Mesothelial cell of epicardium (in vitro differentiated cells): ENCODE measurements around the gene CA5A. TPM values are rescaled to one million over a fixed set of nuclear protein-coding genes. Genes with fewer than 3 reads are reported as not detected.
A peak's percentile ranks its signal among the peaks of the same experiment; 100 is the strongest.
"Not testable (repeated sequence)": the region's sequence is repeated elsewhere in the genome, so short reads cannot be mapped to it uniquely, and the experiment has no call there.

Experiments
- DNase-seq, 2 experiments: peaks; one replicate each; pipeline ENCODE4 v3.0.0; 2021; ENCODE audit warnings: low spot score in 2 of 2; ENCODE audit not compliant: unreplicated experiment in 2 of 2
- H3K27ac Mint-ChIP-seq: 2 replicates; pipeline ENCODE4 v1.8.0; 2021; ENCODE audit warnings: mixed read lengths
- H3K27me3 Mint-ChIP-seq: 2 replicates; pipeline ENCODE4 v1.8.0; 2021; ENCODE audit warnings: low read depth, mixed read lengths
- H3K36me3 Mint-ChIP-seq: 2 replicates; pipeline ENCODE4 v1.8.0; 2021; ENCODE audit warnings: mixed read lengths
- H3K4me1 Mint-ChIP-seq: 2 replicates; pipeline ENCODE4 v1.8.0; 2021; ENCODE audit warnings: mixed read lengths
- H3K4me3 Mint-ChIP-seq: 2 replicates; pipeline ENCODE4 v1.8.0; 2021; ENCODE audit warnings: mild to moderate bottlenecking, moderate library complexity, mixed read lengths
- H3K9me3 Mint-ChIP-seq: 2 replicates; pipeline ENCODE4 v1.8.0; 2021; ENCODE audit warnings: mixed read lengths
- total RNA-seq: library from RNA; stranded (reverse); gene quantifications from 3 replicates; pipeline ENCODE4 v1.2.1, GENCODE V29; 2021
- TF ChIP-seq, protein P1 (sequence below): fragments of 200-600 bp; sonication (generic); IDR thresholded peaks from one replicate; pipeline ENCODE4 v1.5.0; 2021; ENCODE audit warnings: antibody characterized with exemption; ENCODE audit not compliant: unreplicated experiment

Gene CA5A
- total RNA-seq, 1 donor from 2014 or later: not detected

DNA sequence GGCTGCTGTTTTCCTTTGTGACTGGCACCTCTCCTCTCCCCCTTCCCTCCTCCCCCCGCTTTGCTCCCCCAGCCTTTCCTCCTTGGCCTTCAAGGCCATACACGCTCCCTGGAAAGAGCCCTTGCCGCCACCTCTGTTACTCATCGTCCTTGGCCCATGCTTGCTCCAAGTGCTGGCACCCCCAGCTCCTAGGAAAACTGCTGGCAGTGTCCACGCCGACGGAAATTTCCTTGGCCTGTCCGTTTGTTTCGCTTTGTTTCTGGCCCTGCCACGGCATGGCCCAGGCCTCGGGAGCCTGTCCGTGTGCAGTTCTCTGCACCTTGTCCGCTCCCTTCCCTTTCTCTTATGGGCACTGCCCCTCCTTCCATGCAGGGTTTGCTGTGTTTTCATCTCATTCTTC lies 18.0 kb downstream of the CA5A start:
- DNase-seq: no peak
- Mint-ChIP-seq H3K27ac (no peak overlapping the region), H3K36me3 (no peaks in the 10 kb centered on the region), H3K9me3 (no peaks in the 10 kb centered on the region), H3K4me3 (no peak overlapping the region), H3K27me3 (no peaks in the 10 kb centered on the region), H3K4me1 (peaks cover 8% of the 10 kb centered on the region)
- TF ChIP-seq, protein P1, sequence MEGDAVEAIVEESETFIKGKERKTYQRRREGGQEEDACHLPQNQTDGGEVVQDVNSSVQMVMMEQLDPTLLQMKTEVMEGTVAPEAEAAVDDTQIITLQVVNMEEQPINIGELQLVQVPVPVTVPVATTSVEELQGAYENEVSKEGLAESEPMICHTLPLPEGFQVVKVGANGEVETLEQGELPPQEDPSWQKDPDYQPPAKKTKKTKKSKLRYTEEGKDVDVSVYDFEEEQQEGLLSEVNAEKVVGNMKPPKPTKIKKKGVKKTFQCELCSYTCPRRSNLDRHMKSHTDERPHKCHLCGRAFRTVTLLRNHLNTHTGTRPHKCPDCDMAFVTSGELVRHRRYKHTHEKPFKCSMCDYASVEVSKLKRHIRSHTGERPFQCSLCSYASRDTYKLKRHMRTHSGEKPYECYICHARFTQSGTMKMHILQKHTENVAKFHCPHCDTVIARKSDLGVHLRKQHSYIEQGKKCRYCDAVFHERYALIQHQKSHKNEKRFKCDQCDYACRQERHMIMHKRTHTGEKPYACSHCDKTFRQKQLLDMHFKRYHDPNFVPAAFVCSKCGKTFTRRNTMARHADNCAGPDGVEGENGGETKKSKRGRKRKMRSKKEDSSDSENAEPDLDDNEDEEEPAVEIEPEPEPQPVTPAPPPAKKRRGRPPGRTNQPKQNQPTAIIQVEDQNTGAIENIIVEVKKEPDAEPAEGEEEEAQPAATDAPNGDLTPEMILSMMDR: no peak

DNA sequence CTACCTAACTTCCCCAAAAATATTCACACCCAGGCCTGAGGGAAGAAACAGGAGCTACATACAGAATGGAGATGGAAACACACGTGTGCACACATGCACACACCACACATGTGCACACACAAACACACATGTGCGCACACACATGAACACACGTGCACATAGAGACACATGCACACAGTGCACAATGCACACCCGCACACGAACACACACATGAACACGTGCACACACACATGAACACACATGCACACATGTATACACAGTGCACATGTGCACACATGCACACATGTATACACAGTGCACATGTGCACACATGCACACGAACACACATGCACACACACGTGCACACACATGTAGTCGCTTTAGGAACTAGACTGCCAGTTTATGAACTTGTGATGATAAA lies 18.8 kb downstream of the CA5A start:
- no peak for DNase-seq
- Mint-ChIP-seq H3K9me3 (no peaks in the 10 kb centered on the region), H3K27ac (no peak overlapping the region), H3K4me3 (no peak overlapping the region), H3K36me3 (no peaks in the 10 kb centered on the region), H3K4me1 (peaks cover 8% of the 10 kb centered on the region), H3K27me3 (no peaks in the 10 kb centered on the region)
- TF ChIP-seq, protein P1: no peak

DNA sequence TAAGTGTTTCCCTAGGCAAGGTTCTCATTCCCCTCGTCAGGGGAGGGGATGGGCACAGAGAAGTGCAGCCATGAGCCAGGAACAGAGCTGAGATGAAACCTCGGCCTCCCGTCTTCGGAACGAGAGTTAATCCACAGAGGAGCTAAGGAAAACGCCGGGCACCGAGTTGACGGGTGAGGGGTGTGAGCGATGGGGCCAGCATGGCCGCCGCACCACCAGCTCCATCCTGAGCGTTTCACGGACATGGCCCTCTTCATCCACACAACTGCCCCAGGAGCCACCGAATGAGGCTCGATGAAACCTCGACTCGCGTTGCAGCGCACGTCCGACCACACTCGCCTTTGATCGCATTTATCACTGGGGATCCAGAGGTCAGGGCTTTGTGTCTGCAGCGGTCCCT lies 21.5 kb downstream of the CA5A start:
- Mint-ChIP-seq H3K4me3 (no peak overlapping the region), H3K9me3 (no peaks in the 10 kb centered on the region), H3K27me3 (no peaks in the 10 kb centered on the region), H3K4me1 (peaks cover 8% of the 10 kb centered on the region), H3K27ac (no peak overlapping the region), H3K36me3 (no peaks in the 10 kb centered on the region)
- TF ChIP-seq, protein P1: no peak
- no peak for DNase-seq

DNA sequence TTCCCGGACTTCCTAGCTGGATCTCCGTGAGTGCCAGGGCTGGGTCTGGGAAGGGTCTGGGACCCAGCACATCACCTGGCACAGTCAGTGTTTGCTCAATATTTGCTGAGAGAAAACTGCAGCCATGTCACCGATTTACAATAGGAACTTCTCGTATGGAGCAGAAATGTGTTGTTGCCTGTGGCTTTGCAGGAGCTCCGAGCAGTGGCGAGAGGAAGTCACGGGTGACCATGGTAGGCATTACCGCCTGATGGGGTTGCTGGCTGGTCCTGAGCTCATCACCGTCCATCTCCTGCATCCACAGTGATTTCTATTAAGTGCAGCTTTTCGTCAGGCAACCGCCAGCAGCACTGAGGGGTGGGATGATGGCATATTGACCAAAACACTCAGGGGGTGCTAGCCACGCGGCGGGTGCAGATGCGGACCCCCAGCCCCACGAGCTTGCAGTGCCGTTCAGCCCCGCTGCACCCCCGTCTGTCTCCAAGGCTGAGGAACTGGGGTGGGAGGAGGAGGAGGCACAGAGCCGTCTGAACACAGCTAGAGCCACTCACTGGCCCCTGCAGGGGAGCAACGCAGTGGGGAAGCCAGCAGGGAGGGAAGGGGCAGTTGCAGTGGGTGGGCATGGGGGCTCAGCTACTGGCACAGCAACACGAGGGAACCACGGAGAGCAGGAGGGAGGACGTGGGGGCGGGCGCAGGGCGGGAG lies 22.2 kb downstream of the CA5A start:
- not testable (repeated sequence) for DNase-seq, H3K27ac Mint-ChIP-seq, H3K36me3 Mint-ChIP-seq, H3K27me3 Mint-ChIP-seq, H3K4me3 Mint-ChIP-seq, H3K9me3 Mint-ChIP-seq
- peaks cover 12% of the 10 kb centered on the region for H3K4me1 Mint-ChIP-seq

DNA sequence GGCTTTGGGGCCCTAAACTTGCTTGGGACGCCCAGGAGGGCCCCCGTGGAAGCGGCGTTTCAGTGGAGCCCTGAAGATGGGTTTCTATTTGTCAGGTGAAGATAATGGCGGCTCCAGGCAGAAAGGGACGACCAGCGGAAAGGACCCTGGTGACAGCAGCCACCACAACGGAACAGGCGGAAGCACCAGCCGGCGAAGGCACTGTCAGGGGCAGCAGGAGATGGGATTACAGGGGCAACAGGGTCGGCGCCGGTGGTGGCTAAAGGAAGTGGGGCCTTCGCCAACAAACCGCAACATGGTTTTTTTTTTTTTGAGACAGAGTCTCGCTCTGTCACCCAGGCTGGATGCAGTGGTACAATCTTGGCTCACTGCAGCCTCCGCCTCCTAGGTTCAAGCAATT lies 23.6 kb downstream of the CA5A start:
- H3K27ac Mint-ChIP-seq, H3K36me3 Mint-ChIP-seq, DNase-seq, H3K27me3 Mint-ChIP-seq, H3K4me3 Mint-ChIP-seq, H3K4me1 Mint-ChIP-seq, H3K9me3 Mint-ChIP-seq: not testable (repeated sequence)

DNA sequence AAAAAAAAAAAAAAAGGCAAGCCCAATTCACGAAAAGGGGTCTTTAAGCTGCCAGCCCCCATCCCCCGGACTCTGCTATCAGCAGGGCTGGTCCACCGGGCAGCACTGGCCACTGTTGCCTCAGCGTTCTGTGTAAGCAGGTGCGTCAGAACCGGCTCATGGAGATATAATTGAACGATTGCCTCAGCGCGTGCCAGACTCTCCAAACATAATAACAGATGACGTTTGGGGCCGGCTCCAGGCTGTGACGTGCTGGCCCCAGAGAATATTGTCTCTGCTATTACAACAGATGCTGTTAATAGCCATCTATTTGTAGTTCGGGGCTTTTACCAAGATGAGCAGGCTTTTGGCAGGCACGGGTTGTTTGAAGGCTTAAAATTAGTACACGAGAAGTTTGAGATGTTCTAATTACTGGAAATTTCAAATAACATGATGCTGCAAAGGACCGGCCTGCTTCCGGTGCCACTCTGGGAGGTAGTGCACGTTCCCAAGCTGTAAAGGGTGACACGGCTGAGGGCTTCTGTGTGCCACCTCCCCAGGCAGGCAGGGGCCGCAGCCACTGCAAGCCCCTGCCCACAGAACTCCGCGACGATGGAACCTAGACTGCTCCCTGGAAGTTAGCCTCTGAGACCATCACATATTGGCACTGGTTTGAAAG lies 25.1 kb downstream of the CA5A start:
- DNase-seq, H3K4me1 Mint-ChIP-seq, H3K9me3 Mint-ChIP-seq, H3K36me3 Mint-ChIP-seq, H3K4me3 Mint-ChIP-seq, H3K27me3 Mint-ChIP-seq, H3K27ac Mint-ChIP-seq: not testable (repeated sequence)

DNA sequence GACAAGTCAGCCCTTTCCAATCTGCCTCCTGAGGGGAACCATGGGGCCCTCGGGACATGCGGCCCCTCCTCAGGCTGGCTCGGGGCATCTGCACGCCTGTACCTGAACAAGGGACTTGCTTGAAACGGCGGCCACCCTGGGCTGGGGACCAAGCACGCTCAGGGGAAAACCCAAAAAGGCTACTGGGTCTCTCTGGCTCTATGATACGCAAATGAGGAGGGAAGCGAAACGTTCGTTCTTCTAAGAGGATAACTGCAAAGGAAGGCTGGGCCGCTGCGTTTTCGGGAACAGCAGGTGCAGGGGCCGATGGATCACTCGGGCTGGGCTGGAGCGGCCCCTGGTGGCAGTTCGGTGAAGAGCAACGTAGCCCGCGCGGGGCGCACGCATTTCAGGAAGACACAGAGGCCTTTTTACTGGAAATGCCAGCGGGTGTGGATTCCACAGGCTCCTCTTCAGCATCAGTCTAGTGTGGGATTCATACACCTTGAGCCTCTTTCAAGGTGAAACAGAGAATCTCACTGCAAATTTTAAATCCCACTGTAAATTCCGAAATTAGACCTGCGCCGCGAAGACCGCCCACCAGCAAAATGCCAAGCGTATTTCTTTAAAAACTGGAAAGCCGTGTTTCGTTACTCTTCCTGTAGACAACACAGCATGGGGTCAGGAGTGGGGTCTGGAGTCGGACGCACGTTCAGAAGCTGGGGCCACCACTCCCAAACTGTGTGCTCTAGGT lies 27.0 kb downstream of the CA5A start:
- peak; percentile 54 to 93 for DNase-seq
- H3K27ac Mint-ChIP-seq, H3K9me3 Mint-ChIP-seq, H3K4me3 Mint-ChIP-seq, H3K36me3 Mint-ChIP-seq, H3K27me3 Mint-ChIP-seq, H3K4me1 Mint-ChIP-seq: not testable (repeated sequence)
- TF ChIP-seq, protein P1: peak; percentile 96

DNA sequence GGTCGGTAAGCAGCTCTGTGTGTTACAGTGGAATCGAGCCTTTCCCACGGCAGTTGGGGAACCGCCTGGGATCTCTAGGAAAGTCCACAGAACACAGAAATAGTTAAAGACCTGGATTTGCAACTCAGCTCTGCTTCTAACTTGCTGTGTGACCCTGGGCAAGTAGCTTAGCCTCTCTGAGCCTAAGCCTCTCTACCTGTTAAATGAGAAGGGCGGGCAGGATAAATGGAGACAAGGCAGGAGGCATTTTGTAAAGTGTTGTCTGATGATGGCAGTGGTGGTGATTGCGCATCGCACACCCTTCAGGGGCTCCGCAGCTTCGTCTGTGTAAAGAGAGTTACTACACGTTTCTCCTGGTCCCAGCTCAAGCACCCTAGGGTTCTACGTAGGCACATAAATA lies 28.2 kb downstream of the CA5A start:
- DNase-seq, H3K27me3 Mint-ChIP-seq, H3K4me3 Mint-ChIP-seq, H3K9me3 Mint-ChIP-seq, H3K36me3 Mint-ChIP-seq, H3K4me1 Mint-ChIP-seq, H3K27ac Mint-ChIP-seq: not testable (repeated sequence)

DNA sequence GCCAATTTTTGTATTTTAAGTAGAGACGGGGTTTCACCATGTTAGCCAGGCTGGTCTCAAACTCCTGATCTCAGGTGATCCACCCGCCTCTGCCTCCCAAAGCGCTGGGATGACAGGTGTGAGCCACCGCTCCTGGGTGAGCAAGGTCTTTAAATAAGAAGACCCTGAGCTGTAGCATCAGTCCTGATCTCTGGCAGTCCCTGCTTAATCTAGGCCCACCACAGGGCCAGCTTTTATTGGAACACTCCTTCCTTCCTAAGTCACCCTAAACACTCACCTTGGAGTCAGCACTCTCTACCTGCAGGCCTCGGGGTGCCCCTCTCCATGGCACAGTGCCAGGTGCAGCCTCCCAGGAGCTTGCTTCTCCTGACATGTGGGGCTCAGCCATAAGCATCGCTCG lies 30.8 kb downstream of the CA5A start:
- not testable (repeated sequence) for H3K4me3 Mint-ChIP-seq, H3K27me3 Mint-ChIP-seq, H3K4me1 Mint-ChIP-seq, H3K9me3 Mint-ChIP-seq, H3K27ac Mint-ChIP-seq, H3K36me3 Mint-ChIP-seq, DNase-seq

DNA sequence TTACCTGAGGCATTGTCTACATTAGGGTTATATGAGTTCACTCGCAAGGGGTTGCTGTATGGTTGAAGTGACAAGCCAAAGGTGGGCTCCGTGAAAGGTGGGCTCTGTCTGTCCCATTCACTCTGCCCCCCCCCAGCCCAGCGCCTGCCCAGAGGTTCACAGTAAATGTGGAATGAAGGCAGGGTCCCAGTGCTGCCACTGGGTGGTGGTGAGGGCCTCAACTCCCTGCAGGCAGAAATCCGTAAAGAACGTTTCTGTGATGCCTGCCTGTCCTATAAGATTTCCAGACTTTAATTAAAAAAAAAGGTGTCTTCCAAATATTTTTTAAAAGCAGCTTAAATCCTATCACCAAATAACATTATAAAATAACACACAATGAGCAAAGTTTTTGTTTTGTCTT lies 31.4 kb downstream of the CA5A start:
- not testable (repeated sequence) for H3K4me1 Mint-ChIP-seq, H3K27ac Mint-ChIP-seq, H3K9me3 Mint-ChIP-seq

More for the DNA sequence above, 31.4 kb downstream of the CA5A start:
- not testable (repeated sequence) for H3K4me3 Mint-ChIP-seq, DNase-seq, H3K36me3 Mint-ChIP-seq, H3K27me3 Mint-ChIP-seq
